GM21528 (cell line): ENCODE results near the gene SDK2.
"Not testable (repeated sequence)": the region's sequence is repeated elsewhere in the genome, so short reads cannot be mapped to it uniquely, and the experiment has no call there.

ENCODE experiments used
- ATAC-seq: cut with Tn5 transposase; IDR thresholded peaks from one replicate; pipeline ENCODE4 v1.9.1; 2021; ENCODE audit warnings: mild to moderate bottlenecking, moderate library complexity; ENCODE audit not compliant: unreplicated experiment, low FRiP score

The SDK2 gene

DNA sequence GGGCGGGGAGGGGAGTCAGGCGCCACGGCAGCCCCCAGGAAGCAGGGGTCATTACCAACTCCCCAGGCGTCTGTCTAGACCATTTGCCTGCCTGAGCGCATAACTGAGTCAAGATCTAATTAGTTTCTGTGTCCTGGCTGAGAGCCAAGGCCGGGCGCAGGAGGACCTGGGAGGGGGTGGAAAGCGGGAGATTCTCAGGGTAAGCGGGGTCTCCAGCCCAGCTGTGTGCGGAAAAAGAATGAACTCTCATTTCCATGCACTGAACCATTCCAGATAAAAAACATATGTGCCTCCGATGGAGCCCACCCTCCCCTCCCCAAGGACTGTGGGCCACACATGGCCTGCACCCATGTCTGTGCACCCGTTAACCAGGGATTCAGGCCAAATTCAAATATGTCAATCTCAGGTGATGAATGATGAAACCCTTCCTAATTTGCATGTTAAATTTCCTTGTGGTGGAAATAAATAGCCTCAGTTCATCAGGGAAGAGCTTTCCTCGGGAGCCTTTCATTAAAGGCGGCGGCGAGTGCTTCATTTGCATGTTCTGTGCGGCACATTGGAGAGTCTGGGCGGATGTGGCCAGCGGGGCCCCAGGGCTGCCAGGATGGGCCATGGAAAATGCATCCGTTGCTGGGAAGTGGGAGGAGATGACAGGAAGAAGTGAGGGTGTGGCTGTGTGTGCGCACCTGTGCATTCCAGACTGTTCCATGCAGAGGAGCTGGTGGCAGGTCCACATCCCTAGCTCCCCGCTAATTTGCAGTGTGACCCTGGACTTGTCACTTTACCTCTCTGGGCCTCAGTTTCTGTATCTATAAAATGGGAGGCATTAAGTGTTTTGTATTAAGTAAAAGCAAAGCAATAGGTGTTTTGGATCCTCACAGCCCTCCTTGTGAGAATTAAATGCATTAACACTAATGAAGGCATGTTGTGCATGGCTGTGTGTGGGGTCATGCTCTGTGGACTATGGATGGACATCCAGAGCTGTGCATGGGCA, 151.1 kb downstream of the SDK2 start:
- ATAC-seq, result no peak

DNA sequence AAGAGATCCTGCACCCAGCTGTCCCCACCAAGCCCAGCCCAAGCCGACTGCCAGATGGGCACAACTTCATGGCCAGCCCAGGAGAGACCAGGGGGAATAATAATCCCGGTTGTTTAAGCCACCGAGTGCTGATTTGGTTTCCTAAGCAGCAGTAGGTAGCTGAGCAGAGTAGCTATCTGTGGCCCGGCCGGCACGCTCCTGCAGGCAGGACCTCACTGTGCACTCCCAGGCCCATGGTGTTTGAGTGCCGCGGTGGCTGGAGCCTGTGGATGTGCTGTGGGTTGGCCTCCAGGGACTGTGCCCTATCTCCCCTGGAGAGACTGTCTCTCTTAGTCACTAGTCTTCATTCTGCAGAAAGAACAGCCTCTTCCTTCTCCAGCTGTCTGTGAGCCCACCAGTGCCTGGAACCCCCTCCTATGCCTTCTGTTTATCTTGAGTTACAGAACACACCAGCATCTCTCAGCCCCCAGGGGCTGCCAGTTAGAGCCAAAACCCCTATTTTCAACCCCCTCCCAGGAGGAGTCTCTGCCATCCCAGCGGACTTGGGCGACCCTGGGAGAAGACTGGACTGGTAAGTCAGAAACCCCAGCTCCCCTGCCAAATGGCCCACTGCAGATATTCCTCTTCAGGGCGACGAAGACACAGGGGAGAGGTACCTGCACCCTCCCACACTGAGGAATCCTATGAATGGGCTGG, 152.0 kb downstream of the SDK2 start:
- ATAC-seq, result no peak

DNA sequence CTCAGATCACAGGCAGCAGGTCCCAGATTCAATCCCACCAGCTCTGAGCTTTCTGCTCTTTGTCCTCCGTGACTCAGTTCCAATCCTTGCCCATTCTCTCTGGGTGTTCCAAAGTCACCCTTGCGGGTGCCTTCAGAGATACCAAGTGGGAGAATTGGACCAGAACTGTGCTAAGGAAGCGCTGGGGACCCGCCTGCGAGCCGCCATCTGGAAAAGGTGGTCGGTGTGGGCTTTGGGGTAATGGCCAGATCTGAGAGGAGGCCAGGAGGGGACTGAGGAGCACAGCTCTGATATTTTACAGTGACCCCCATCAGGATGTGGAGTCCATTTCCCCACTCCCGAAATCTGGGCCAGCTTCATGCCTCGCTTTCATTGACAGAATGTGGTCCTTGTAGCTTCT, 152.6 kb downstream of the SDK2 start:
- no peak for ATAC-seq

DNA sequence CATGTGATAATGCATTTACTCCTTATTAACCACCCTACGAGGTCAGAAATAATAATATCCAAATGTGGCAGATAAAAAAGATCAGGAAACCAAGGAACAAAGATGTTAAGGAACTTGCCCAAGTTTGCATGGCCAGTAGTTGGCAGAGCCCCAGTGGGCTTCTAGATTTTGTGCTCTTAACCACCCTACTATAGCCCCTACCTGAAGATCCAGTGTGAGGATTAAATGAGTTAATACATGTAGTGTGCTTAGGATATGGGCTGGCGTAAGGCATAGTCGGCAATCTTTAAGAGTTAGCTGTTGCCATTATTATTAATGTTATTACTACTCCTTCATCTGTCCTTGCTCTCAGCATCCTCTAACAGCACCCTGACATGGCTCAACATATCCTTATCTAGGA, 153.4 kb downstream of the SDK2 start:
- ATAC-seq, result no peak

DNA sequence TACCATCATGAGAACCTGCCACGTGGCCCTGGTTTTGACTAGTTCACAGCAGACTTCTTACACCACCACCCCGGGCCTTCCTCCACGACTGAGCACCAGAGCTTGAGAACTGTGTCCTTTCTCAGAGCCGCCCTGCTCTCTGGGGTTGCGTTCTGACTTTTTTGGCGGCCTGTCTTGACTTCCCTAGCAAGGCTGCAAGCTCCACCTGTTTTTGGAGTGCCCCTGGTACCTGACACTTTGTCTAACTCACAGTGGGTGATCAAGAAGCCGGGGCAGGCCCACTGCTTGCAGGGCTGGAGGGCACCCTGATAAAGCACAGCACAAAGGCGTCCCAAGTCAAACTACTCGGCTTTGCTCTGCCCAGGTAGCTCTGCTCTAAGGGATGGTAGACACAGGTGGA, 154.3 kb downstream of the SDK2 start:
- ATAC-seq, result no peak

DNA sequence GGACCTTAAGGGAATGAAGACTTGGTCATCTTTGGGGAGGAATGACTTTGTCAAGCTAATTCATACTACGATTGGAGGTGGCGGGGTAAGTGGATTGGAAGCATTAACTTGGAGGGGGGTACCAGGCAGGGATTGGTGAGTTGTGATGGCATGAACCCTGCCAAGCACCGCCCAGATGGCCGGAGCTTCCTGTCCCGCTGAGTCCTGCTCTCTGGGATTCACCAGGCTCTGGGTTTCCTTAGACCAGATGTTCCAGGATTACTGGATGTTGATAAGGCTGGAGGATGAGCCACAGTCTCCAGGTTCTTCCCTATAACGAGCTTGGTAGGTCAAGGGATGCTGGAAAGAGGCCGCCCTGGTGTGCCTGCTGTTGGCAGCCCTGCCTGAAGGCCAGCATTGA, 154.9 kb downstream of the SDK2 start:
- ATAC-seq, result no peak

DNA sequence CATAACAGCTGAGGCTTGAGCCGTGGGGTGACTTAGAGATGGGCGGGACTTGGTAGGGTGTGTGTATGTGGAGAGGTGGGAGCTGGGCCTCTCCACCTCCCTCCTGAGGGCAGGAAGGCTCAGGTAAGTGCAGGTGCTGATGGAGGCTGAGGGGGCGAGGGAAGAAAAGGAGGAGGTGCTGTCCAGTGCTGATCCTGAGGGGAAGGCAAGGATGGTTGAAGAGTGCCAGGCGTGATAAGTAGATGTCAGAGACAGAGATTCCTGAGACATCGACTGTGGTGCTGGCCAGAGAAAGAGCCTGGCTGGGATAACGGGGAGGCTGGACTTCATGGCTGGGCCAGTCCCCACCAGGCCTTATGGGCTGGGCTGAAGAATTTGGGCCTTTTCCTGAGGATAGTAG, 159.1 kb downstream of the SDK2 start:
- no peak for ATAC-seq

DNA sequence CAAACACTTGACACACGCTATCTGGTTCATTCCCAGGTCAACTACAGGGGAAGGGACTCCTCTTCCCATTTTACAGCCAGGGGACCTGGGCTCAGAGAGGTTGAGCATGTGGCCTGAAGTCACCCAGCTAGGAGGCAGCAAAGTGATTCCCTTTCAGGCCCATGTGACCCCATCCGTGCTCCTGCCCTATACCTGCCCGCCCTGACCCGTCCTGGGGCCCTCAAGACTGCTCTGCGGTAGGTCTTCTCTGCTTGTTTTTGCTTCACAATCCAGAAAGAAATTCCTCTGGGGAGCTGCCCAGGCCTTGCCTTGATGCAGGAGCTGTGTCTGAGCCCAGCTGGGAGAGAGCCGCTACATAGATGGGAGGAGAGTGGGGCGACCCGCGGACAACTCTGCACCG, 161.4 kb downstream of the SDK2 start:
- no peak for ATAC-seq

DNA sequence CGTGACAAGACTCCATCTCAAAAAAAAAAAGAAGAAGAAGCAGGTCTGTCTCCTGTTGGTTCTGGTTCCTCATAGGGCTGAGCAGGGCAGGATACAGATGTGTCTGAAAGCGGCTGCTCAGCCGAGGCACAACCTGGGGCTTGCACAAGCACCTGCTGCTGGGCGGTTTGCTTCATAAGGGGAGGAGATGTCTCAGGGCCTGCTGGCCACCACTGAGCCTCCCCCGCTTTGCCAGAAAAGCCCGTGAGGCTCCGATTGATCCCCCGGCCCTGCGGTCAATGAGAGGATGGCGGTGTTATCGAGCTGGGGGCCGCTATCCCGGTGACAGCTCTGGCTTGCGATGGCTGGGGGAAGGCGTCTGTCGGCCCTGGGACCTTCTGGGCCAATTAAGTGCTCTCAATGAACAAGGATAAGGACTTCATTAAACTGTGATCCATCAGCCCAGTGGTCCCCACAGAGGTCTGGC, 162.0 kb downstream of the SDK2 start:
- no peak for ATAC-seq

DNA sequence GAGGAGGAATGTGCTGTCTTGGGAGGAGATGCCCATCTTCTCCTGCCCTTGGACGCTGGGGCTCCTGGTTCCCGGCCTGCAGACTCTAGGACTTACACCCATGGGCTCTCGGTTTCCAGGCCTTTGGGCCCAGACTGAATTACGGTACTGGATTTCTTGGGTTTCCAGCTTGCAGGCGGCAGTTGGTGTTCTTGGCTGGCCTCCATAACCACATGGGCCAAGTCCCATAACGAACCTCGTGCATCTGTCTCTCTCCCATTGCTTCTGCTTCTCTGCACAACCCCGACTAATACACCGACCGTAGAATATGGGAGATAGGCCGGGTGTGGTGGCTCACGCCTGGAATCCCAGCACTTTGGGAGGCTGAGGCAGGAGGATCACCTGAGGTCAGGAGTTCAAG, 162.6 kb downstream of the SDK2 start:
- ATAC-seq, result no peak

DNA sequence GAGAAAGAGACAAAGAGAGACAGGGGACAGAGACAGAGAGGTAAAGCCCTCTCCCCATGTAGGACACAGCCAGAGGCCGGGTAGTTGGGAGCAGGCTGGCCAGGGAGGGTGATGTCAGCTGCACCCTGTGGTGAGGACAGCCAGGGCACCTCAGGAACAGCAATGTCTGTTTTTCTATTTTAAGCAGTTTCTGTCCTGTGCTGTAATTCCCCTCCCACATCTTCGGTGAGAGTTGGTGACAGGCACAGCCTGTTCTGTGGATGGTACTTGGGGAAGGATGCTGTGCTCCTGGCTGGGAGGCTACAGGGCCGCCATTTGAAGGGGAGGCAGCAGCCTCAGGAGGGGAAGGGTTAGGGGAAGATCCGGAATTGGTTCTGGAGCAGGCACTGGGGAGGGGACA, 163.5 kb downstream of the SDK2 start:
- ATAC-seq, result no peak

DNA sequence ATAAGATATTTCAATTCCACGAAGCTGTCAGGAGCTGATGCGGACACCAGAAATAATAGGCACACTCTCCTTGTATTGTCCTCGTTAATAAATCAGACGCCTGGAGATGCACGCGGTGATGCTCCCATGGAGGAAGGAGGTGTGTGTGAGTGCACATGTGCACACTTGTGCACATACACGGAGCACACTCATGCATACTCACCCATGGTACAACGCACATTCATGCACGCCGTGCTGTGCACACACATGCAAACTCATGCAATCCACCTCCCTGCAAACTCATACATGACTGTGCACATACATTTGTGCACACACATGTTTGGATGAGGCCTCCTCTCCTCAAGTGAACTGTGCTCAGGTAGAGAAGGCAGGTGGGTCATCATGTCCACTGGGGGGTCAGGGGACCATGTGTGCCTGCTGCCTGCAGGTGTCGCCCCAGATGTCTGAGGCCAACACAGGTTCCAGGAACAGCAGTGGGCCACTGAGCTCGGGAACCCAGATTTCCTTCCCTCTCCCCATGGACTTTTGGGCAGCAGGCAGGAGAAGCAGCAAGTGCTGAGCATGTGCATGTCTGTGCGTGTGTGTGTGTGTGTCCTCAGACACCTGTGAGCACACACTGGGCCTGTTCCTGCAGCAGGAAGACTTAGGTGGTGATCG, 165.3 kb downstream of the SDK2 start:
- ATAC-seq, result no peak

DNA sequence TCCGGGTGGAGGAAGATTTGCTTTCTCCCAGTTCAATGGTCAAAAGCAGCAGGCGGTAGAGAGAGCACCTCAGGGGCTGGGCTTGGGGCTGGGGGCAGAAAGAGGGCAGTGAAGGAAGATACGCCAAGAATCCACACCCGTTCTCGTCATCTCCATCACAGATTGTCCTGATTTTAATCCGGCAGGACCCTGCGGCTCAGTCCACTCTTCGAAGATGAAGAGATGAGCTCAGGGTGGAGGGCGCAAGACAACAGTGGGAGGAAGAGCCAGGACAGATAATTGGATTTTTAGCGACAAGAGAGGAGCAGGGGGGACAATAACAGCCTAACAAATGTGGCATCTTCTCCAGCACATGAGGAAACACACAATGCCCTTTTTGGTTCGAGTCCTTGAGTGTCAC, 165.9 kb downstream of the SDK2 start:
- ATAC-seq, result no peak

DNA sequence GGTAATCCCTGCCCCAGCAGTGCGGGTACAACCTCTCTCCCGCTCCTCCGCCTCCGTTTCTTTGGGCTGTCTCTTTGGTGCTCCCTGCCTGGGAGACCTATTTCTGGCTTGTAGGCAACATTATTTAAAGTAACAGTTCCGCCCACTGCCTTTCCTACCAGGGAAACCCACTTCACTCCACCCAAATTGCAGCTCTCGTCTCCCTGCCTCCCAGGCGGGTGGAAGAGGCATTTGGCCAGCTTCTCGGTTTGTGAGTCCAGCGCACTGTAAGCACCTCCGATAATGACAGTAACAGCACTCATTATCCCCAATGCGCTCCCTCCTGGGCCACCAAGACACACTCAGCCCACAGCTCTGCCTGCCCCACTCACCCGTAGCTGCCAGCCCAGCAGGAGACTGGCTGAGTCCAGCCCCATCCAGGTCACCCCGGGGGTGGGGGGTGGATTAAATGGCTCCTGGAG, 167.3 kb downstream of the SDK2 start:
- no peak for ATAC-seq

DNA sequence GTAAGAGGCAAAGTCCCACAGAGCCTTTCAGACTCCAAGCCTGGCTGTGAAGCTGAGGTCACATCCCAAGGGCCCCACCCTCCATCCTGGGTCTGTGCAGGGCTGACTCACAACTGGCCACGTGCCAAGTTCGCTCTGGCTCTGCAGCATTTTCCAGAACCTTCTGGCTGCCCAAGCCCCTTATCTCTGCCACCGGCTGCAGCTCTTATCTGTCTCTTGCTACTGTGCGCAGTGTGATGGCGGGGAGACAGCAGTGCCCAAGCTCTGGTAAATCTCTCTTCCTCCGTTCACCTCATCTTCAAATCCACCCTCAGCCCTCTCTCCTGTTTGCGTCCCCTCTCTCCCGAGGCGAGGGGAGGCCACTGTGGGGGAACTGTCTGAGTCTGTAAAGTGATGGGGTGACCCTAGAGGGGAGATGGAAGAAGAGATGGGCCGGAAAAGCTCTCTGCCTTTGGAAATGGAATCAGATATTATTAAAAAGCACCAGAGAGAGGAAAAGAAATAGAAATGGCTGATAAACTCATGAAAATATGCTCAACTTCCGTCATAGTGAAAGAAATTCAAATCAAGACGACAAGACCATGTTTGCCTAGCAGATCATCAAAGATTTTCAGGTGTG, 169.8 kb downstream of the SDK2 start:
- ATAC-seq, result no peak

DNA sequence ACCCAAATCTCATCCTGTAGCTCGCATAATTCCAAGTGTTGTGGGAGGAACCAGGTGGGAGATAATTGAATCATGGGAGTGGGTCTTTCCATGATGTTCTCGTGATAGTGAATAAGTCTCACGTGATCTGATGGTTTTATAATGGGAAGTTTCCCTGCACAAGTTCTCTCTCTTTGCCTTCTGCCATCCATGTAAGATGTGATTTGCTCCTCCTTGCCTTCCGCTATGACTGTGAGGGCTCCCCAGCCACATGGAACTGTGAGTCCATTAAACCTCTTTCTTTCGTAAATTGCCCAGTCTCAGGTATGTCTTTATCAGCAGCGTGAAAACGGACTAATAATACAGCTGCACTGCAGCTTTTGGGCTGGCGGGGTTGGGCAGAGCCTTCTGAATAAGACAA, 171.5 kb downstream of the SDK2 start:
- not testable (repeated sequence) for ATAC-seq

DNA sequence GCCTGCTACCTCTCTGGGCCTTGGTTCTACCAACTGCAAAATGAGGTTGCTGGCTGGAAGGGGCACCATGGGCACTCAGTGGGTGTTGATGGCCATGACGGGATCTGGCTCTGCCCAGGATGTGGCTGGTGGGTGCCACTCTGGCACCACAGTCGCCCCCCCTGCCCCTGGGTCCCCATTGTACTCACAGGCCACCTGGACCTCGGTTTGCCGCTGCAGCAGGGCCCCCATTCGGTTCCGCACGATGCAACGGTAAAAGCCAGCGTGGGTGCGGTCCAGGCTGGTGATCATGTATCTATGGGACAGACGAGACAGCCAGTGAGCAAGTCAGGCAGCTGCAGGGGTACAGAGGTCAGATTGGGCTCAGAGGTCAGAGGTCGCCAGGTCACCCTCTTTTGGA, 172.3 kb downstream of the SDK2 start:
- ATAC-seq, result no peak

DNA sequence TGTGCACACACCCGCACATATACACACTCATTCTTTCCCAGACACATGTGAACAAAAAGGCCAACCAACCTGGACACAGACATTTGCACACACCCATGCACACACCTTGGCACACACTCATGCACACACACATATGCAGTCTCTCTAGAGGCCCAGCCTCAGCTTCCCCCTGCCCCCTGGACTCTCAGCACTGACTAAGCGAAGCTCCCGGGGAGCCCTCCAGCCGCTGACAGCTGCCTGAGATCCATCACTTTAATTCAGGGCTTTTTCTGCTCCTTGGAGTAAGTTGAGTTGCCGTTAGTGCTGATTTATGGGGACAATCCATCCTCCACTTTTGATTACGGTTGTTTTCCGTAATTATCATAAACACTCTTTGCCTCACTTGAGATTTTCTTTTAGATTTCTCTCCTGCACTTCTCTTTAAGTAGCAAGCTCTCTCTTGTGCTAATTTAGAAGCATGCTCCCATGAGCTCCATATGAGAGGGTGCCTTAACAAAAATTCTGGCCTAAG, 173.9 kb downstream of the SDK2 start:
- ATAC-seq, result no peak

DNA sequence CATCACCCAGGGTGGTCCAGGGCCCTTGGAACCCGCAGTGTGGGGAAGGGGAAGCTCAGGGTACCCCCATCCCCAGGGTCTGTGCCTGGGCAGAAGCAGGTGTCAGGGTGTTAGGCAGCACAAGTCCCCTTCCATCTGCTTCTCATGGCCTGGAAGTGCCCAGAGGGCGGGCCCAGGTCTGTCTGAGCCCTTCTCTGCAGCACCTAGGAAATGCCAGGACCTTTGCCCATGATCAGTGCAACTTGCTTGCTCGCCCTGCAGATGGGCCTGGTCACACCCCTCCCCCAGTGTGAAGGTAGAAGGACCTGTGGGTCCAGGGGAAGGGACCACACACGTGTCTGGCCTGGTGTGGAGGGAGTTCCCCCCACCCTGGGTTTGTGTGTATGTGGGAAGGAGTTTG, 174.9 kb downstream of the SDK2 start:
- no peak for ATAC-seq

DNA sequence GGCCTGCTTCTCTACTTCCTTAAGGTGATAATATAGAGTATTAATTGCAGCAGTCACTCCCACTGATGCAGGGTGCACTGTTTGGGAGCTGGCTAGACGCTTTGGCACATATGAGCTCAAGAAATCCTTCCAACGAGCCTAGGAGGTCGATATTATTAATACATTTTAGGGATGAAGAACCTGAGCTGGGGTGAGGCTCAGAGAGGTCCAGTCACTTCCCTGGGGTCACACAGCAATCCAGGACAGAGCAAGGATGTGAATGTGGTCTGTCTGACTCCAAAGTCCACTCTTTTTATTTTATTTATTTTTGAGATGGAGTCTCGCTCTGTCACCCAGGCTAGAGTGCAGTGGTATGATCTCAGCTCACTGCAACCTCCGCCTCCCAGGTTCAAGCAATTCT, 176.0 kb downstream of the SDK2 start:
- no peak for ATAC-seq
